Activated B cell treated with CpG ODN at 0.5 μM for 24 hours (primary cell): Measurements from ENCODE around the gene TRIOBP. TPM values are rescaled to one million over a fixed set of nuclear protein-coding genes. Genes with fewer than 3 reads are reported as not detected.
A peak's percentile ranks its signal among the peaks of the same experiment; 100 is the strongest.

Experiments used
- ATAC-seq: fragments of 200-7000 bp; cut with Tn5 transposase; one replicate; pipeline ENCODE4 v1.10.0; 2021; ENCODE audit warnings: low read depth, mild to moderate bottlenecking, moderate library complexity
- CTCF ChIA-PET: fragments of 350-600 bp; sonication (Branson Sonifier 250); formaldehyde crosslinking; loops from one replicate; lab custom pipeline; 2021; ENCODE audit warnings: antibody characterized with exemption; lab: Charles Lee
- POLR2A ChIA-PET: fragments of 350-600 bp; sonication (Branson Sonifier 250); formaldehyde crosslinking; loops from one replicate; lab custom pipeline; 2021; ENCODE audit warnings: antibody characterized with exemption; lab: Charles Lee
- DNase-seq: peaks from one replicate; pipeline ENCODE4 v3.0.0; 2022
- H3K27ac Mint-ChIP-seq: one replicate; pipeline ENCODE4 v1.8.0; 2020; ENCODE audit warnings: mixed read lengths
- H3K27me3 Mint-ChIP-seq: one replicate; pipeline ENCODE4 v1.8.0; 2021; ENCODE audit warnings: mixed read lengths
- H3K36me3 Mint-ChIP-seq: one replicate; pipeline ENCODE4 v1.8.0; 2021; ENCODE audit warnings: low read depth, mixed read lengths
- H3K4me1 Mint-ChIP-seq: one replicate; pipeline ENCODE4 v1.8.0; 2021; ENCODE audit warnings: mixed read lengths
- H3K4me3 Mint-ChIP-seq: one replicate; pipeline ENCODE4 v1.8.0; 2020; ENCODE audit warnings: mild to moderate bottlenecking, mixed read lengths
- H3K9me3 Mint-ChIP-seq: one replicate; pipeline ENCODE4 v1.8.0; 2020; ENCODE audit warnings: mixed read lengths
- CTCF ChIP-seq: fragments of 200-600 bp; IDR thresholded peaks from one replicate; pipeline ENCODE4 v1.8.0; 2022; ENCODE audit warnings: antibody characterized with exemption, mild to moderate bottlenecking
- intact Hi-C: fragments of 100-400 bp; cut with micrococcal nuclease; formaldehyde crosslinking; loops from one replicate; pipeline ENCODE4 v1.15.1; 2024
- total RNA-seq: library from RNA; stranded (reverse); gene quantifications from 2 replicates; pipeline ENCODE4 v1.2.3, GENCODE V29; 2022

TRIOBP gene
- total RNA-seq, 1 donor from 2014 or later: 27.4 TPM

GRCh38 chr22:37807410-37808293 lies 110.8 kb downstream of the TRIOBP start, which contains the start of gene GCAT:
TSS of gene GCAT (plus strand) at chr22:37807934. CDS start at chr22:37807968, 34 bp downstream.
- peak; percentile 73 for DNase-seq
- TF ChIP-seq CTCF: no peak
- Mint-ChIP-seq H3K36me3 (no peaks in the 10 kb centered on the region), H3K4me3 (peak within 1 kb of the TSS; percentile 70), H3K27me3 (peaks cover 46% of the 10 kb centered on the region), H3K9me3 (no peaks in the 10 kb centered on the region), H3K4me1 (peaks cover 43% of the 10 kb centered on the region), H3K27ac (no peak within 1 kb of the TSS)
- ATAC-seq: peak; percentile 98
- ChIA-PET CTCF (interaction anchor here (1.3 to 3.6 kb wide), 3 partner anchors 11 to 199 kb away, joined by 3 to 21 read pairs (median 5); partner anchors contain the start of gene GGA1), POLR2A (interaction anchor here (0.7 to 1.6 kb wide), 5 partner anchors 11 to 396 kb away, joined by 3 to 12 read pairs (median 4); partner anchors contain the start of gene ANKRD54)
- intact Hi-C loops: loop anchor here (1.0 to 2.0 kb wide), 4 partner anchors 11 to 198 kb away; partner anchors contain the start of gene ANKRD54

- no peak for TF ChIP-seq CTCF
- Mint-ChIP-seq H3K27ac (no peak overlapping the region), H3K4me1 (peaks cover 37% of the 10 kb centered on the region), H3K36me3 (no peaks in the 10 kb centered on the region), H3K9me3 (no peaks in the 10 kb centered on the region), H3K4me3 (peak overlapping the region; percentile 70), H3K27me3 (peaks cover 43% of the 10 kb centered on the region)
- ChIA-PET POLR2A (interaction anchor here (0.8 to 1.6 kb wide), 3 partner anchors 10 to 40 kb away, joined by 3 to 12 read pairs (median 4); partner anchors contain the start of gene ANKRD54), CTCF (interaction anchor here (1.3 to 3.6 kb wide), 3 partner anchors 10 to 200 kb away, joined by 3 to 21 read pairs (median 5); partner anchors contain the start of gene GGA1)
- intact Hi-C loops: no loop called here
- no peak for DNase-seq
- ATAC-seq: no peak
Observed at GRCh38 chr22:37808294-37808657, 111.4 kb downstream of the TRIOBP start.

GRCh38 chr22:37809672-37810333 lies 113.0 kb downstream of the TRIOBP start:
- intact Hi-C loops: no loop called here
- Mint-ChIP-seq H3K27ac (no peak overlapping the region), H3K27me3 (peaks cover 33% of the 10 kb centered on the region), H3K9me3 (no peaks in the 10 kb centered on the region), H3K4me3 (no peak overlapping the region), H3K36me3 (no peaks in the 10 kb centered on the region), H3K4me1 (peaks cover 29% of the 10 kb centered on the region)
- DNase-seq (no peak), ATAC-seq (no peak)
- no peak for TF ChIP-seq CTCF
- ChIA-PET CTCF (interaction anchor here (1.1 to 3.6 kb wide), 2 partner anchors 9 to 167 kb away, joined by 3 to 21 read pairs; no protein-coding TSS in a partner anchor), POLR2A (interaction anchor here (0.5 kb wide), 1 partner anchor 136 kb away, joined by 4 read pairs; no protein-coding TSS in a partner anchor)

GRCh38 chr22:37811867-37812266 lies 115.0 kb downstream of the TRIOBP start:
- Mint-ChIP-seq H3K4me1 (peaks cover 14% of the 10 kb centered on the region), H3K9me3 (no peaks in the 10 kb centered on the region), H3K36me3 (no peaks in the 10 kb centered on the region), H3K27me3 (peaks cover 22% of the 10 kb centered on the region), H3K4me3 (no peak overlapping the region), H3K27ac (no peak overlapping the region)
- intact Hi-C loops: no loop called here
- TF ChIP-seq CTCF: no peak
- ATAC-seq (no peak), DNase-seq (no peak)
- POLR2A ChIA-PET: no interaction called here
- CTCF ChIA-PET: no interaction called here
